Cardiac muscle cell (in vitro differentiated cells and primary cell): ENCODE data around the gene KLC1. TPM values are rescaled to one million over a fixed set of nuclear protein-coding genes. Genes with fewer than 3 reads are reported as not detected.

Experiments
- DNase-seq, 2 donors: peaks; one replicate each; pipeline versions ENCODE4 v3.0.0 to v3.0.0-alpha.2; 2010 to 2017; ENCODE audit warnings: low read depth in 1 of 2, low spot score in 1 of 2
- H3K27ac ChIP-seq: fragments of 200-600 bp; sonication (generic); 2 replicates; pipeline ENCODE4 v1.5.1; 2016
- H3K27me3 ChIP-seq: fragments of 200-600 bp; sonication (generic); 2 replicates; pipeline ENCODE4 v1.6.0; 2016; ENCODE audit warnings: control low read depth
- H3K36me3 ChIP-seq: fragments of 200-600 bp; sonication (generic); 2 replicates; pipeline ENCODE4 v1.5.1; 2016; ENCODE audit warnings: control low read depth
- H3K4me1 ChIP-seq: fragments of 200-600 bp; sonication (generic); 2 replicates; pipeline ENCODE4 v1.8.1; 2017; ENCODE audit warnings: low read depth, mild to moderate bottlenecking, mixed run types
- H3K4me3 ChIP-seq: fragments of 200-600 bp; sonication (generic); 2 replicates; pipeline ENCODE4 v1.5.1; 2016; ENCODE audit warnings: mild to moderate bottlenecking
- H3K9me3 ChIP-seq: fragments of 200-600 bp; sonication (generic); 2 replicates; pipeline ENCODE4 v1.5.1; 2017; ENCODE audit warnings: low read depth, mild to moderate bottlenecking, control low read depth
- CTCF ChIP-seq: IDR thresholded peaks from 2 replicates; pipeline ENCODE4 v1.5.1; 2012; ENCODE audit warnings: low read depth, mild to moderate bottlenecking, low read length
- polyA plus RNA-seq: library from polyadenylated mRNA; unstranded; fragments of >200 nt; fragmentation: Nextera tagmentation; extraction: Ambion mirVana; gene quantifications from 2 replicates; pipeline ENCODE4 v1.2.1, GENCODE V29; 2016
- total RNA-seq: library from RNA; depleted of rRNA; stranded (reverse); fragments of >200 nt; gene quantifications from 2 replicates; pipeline ENCODE4 v1.2.3, GENCODE V29; 2016

The KLC1 gene
- total and polyA plus RNA-seq, 2 experiments from 2014 or later = 167 to 365 TPM

- Histone ChIP-seq H3K4me3 (no peak overlapping the region), H3K4me1 (peaks cover 22% of the 10 kb centered on the region), H3K9me3 (no peaks in the 10 kb centered on the region), H3K27ac (no peak overlapping the region), H3K27me3 (no peaks in the 10 kb centered on the region), H3K36me3 (peaks cover 6% of the 10 kb centered on the region)
- TF ChIP-seq CTCF = no peak
- DNase-seq = no peak
Measured at GRCh38 chr14:103725001-103725682, 96.1 kb downstream of the KLC1 start.

- no peaks in the 10 kb centered on the region for H3K27me3 ChIP-seq
- H3K4me3 ChIP-seq = no peak overlapping the region
- no peak for DNase-seq
- peaks cover 19% of the 10 kb centered on the region for H3K4me1 ChIP-seq
- no peak for TF ChIP-seq CTCF
- no peaks in the 10 kb centered on the region for H3K9me3 ChIP-seq
- peaks cover 6% of the 10 kb centered on the region for H3K36me3 ChIP-seq
- H3K27ac ChIP-seq = no peak overlapping the region
Measured at GRCh38 chr14:103725739-103726395, 96.9 kb downstream of the KLC1 start.

- no peaks in the 10 kb centered on the region for H3K9me3 ChIP-seq
- no peak overlapping the region for H3K27ac ChIP-seq
- H3K4me3 ChIP-seq = no peak overlapping the region
- H3K27me3 ChIP-seq = no peaks in the 10 kb centered on the region
- peaks cover 17% of the 10 kb centered on the region for H3K4me1 ChIP-seq
- no peak for DNase-seq
- H3K36me3 ChIP-seq = peaks cover 6% of the 10 kb centered on the region
- no peak for TF ChIP-seq CTCF
Measured at GRCh38 chr14:103726474-103726873, 97.5 kb downstream of the KLC1 start.

- no peak overlapping the region for H3K4me3 ChIP-seq
- no peak for DNase-seq
Measured at GRCh38 chr14:103727313-103727980, 98.4 kb downstream of the KLC1 start.

GRCh38 chr14:103728141-103728540 is 99.1 kb downstream of the KLC1 start:
- Histone ChIP-seq H3K27me3 (no peaks in the 10 kb centered on the region), H3K4me3 (no peak overlapping the region), H3K9me3 (no peaks in the 10 kb centered on the region), H3K36me3 (peaks cover 11% of the 10 kb centered on the region), H3K4me1 (peaks cover 12% of the 10 kb centered on the region), H3K27ac (no peak overlapping the region)
- no peak for DNase-seq
- TF ChIP-seq CTCF = no peak

More at GRCh38 chr14:103727313-103727980, 98.4 kb downstream of the KLC1 start:
- no peaks in the 10 kb centered on the region for H3K9me3 ChIP-seq
- TF ChIP-seq CTCF = no peak
- peaks cover 17% of the 10 kb centered on the region for H3K4me1 ChIP-seq
- H3K27ac ChIP-seq = no peak overlapping the region
- no peaks in the 10 kb centered on the region for H3K27me3 ChIP-seq
- peaks cover 6% of the 10 kb centered on the region for H3K36me3 ChIP-seq
